CD14-positive monocyte (primary cell): ENCODE data around the gene LONRF2. TPM values are rescaled to one million over a fixed set of nuclear protein-coding genes. Genes with fewer than 3 reads are reported as not detected.

Experiments used
- DNase-seq, 3 donors: peaks; one replicate each; pipeline ENCODE4 v3.0.0-alpha.2; 2011 to 2022
- H2AFZ ChIP-seq: 2 replicates; pipeline ENCODE4 v1.6.0; 2012; ENCODE audit warnings: mild to moderate bottlenecking, low read depth, low read length, inconsistent platforms; ENCODE audit not compliant: insufficient read depth, poor library complexity, severe bottlenecking
- H3K27ac ChIP-seq, 2 donors: 1 replicate in 1 of 2; 2 replicates in 1 of 2; pipeline ENCODE4 v1.5.1; 2012 to 2013; ENCODE audit warnings: low read length in 2 of 2, control low read depth in 1 of 2, inconsistent platforms in 1 of 2, low read depth in 1 of 2, mild to moderate bottlenecking in 1 of 2
- H3K27me3 ChIP-seq, 2 donors: one replicate each; pipeline versions ENCODE4 v1.6.0 to v1.6.1; 2011 to 2013; ENCODE audit warnings: low read length in 2 of 2; ENCODE audit not compliant: control insufficient read depth in 2 of 2, insufficient read depth in 2 of 2
- H3K36me3 ChIP-seq, 2 donors: replicated peaks in 1 of 2; 1 replicate in 1 of 2; 2 replicates in 1 of 2; pipeline versions ENCODE4 v1.5.1 to v1.6.1; 2012 to 2013; ENCODE audit warnings: low read length in 2 of 2, control low read depth in 1 of 2, inconsistent platforms in 1 of 2, mild to moderate bottlenecking in 1 of 2; ENCODE audit not compliant: insufficient read depth in 2 of 2, control insufficient read depth in 1 of 2
- H3K4me1 ChIP-seq, 2 donors: 1 replicate in 1 of 2; 2 replicates in 1 of 2; pipeline versions ENCODE4 v1.5.1 to v1.6.1; 2012 to 2013; ENCODE audit warnings: low read length in 2 of 2, control low read depth in 1 of 2, inconsistent platforms in 1 of 2, mild to moderate bottlenecking in 1 of 2, moderate library complexity in 1 of 2; ENCODE audit not compliant: insufficient read depth in 2 of 2, control insufficient read depth in 1 of 2
- H3K4me2 ChIP-seq: replicated peaks from 2 replicates; pipeline ENCODE3; 2012; ENCODE audit warnings: low read length, moderate library complexity, mild to moderate bottlenecking; ENCODE audit not compliant: poor library complexity, severe bottlenecking; ENCODE audit errors: extremely low read depth
- H3K4me3 ChIP-seq, 3 experiments: fragments of 200-600 bp in 1 of 3; sonication (generic) in 1 of 3; replicated peaks in 1 of 3; 1 replicate in 2 of 3; 2 replicates in 1 of 3; pipeline ENCODE4 v1.5.1; 2011 to 2013; ENCODE audit warnings: low read length in 3 of 3, mild to moderate bottlenecking in 3 of 3, control low read depth in 2 of 3, low read depth in 2 of 3, inconsistent platforms in 1 of 3, moderate library complexity in 1 of 3
- H3K79me2 ChIP-seq: 2 replicates; pipeline ENCODE4 v1.6.0; 2012; ENCODE audit warnings: mild to moderate bottlenecking, control low read depth, inconsistent platforms, low read length, moderate library complexity; ENCODE audit not compliant: insufficient read depth
- H3K9ac ChIP-seq: 2 replicates; pipeline ENCODE4 v1.6.0; 2017; ENCODE audit warnings: low read length, mild to moderate bottlenecking; ENCODE audit not compliant: insufficient read depth, poor library complexity, severe bottlenecking
- H3K9me3 ChIP-seq, 2 donors: replicated peaks in 1 of 2; 1 replicate in 1 of 2; 2 replicates in 1 of 2; pipeline versions ENCODE4 v1.5.1 to v1.6.1; 2012 to 2013; ENCODE audit warnings: low read length in 2 of 2, control low read depth in 1 of 2; ENCODE audit not compliant: control insufficient read depth in 1 of 2, insufficient read depth in 1 of 2
- H4K20me1 ChIP-seq: 2 replicates; pipeline ENCODE4 v1.6.0; 2012; ENCODE audit warnings: mild to moderate bottlenecking, low read length, control low read depth, moderate library complexity; ENCODE audit not compliant: insufficient read depth
- H3K27ac Mint-ChIP-seq, 7 donors: one replicate each; pipeline ENCODE4 v1.8.0; 2020; ENCODE audit warnings: mild to moderate bottlenecking in 7 of 7, mixed read lengths in 7 of 7, moderate library complexity in 6 of 7, inconsistent platforms in 2 of 7
- H3K27me3 Mint-ChIP-seq, 3 donors: one replicate each; pipeline ENCODE4 v1.8.0; 2021 to 2022; ENCODE audit warnings: low read depth in 3 of 3, mild to moderate bottlenecking in 3 of 3, mixed read lengths in 3 of 3, moderate library complexity in 3 of 3, inconsistent platforms in 1 of 3
- H3K36me3 Mint-ChIP-seq, 2 donors: one replicate each; pipeline ENCODE4 v1.8.0; 2020; ENCODE audit warnings: mixed read lengths in 2 of 2, inconsistent platforms in 1 of 2, mild to moderate bottlenecking in 1 of 2
- H3K4me1 Mint-ChIP-seq: one replicate; pipeline ENCODE4 v1.8.0; 2020; ENCODE audit warnings: mild to moderate bottlenecking, mixed read lengths
- H3K4me3 Mint-ChIP-seq, 2 donors: one replicate each; pipeline ENCODE4 v1.8.0; 2020; ENCODE audit warnings: mild to moderate bottlenecking in 2 of 2, mixed read lengths in 2 of 2, moderate library complexity in 1 of 2
- H3K9me3 Mint-ChIP-seq, 7 donors: one replicate each; pipeline ENCODE4 v1.8.0; 2020 to 2022; ENCODE audit warnings: mixed read lengths in 7 of 7, mild to moderate bottlenecking in 6 of 7, moderate library complexity in 6 of 7, inconsistent platforms in 2 of 7
- CTCF ChIP-seq: fragments of 200-600 bp; IDR thresholded peaks from one replicate; pipeline ENCODE4 v1.8.0; 2022; ENCODE audit warnings: antibody characterized with exemption, mild to moderate bottlenecking
- WGBS: methylation state at CpG from one replicate; pipeline ENCODE4 v1.1.5; 2013; ENCODE audit warnings: missing lambda C conversion rate; ENCODE audit not compliant: insufficient coverage; 5-methylcytosine and 5-hydroxymethylcytosine counted together
- intact Hi-C, 2 donors: fragments of 100-400 bp; cut with micrococcal nuclease; formaldehyde crosslinking; loops; one replicate each; pipeline versions ENCODE4 v1.15.0 to v1.15.1; 2023
- polyA plus RNA-seq, 3 donors: library from polyadenylated mRNA; depleted of rRNA in 1 of 3; unstranded in 2 of 3; stranded (reverse) in 1 of 3; fragments of 300-500 nt in 2 of 3; fragments of >200 nt in 1 of 3; fragmentation: Illumina TruSeq in 2 of 3; gene quantifications; 1 replicate in 2 of 3; 2 replicates in 1 of 3; pipeline ENCODE4 v1.2.3, GENCODE V29; 2012 to 2021

Gene LONRF2
- polyA plus RNA-seq, 3 donors: not detected

GRCh38 chr2:100276716-100277115, 45.6 kb downstream of the LONRF2 start:
- WGBS: 95% methylated on average over 3 of the region's 4 CpGs
- no peak overlapping the region for H3K4me3 ChIP-seq
- Mint-ChIP-seq H3K4me1 (peaks cover 4% of the 10 kb centered on the region), H3K27me3 (peaks cover 5 to 16% (median 7%) of the 10 kb centered on the region in 3 donors), H3K9me3 (no peaks in the 10 kb centered on the region), H3K36me3 (no peaks in the 10 kb centered on the region), H3K27ac (no peak overlapping the region), H3K4me3 (no peak overlapping the region)
- H3K79me2 ChIP-seq: no peaks in the 10 kb centered on the region
- no peak for DNase-seq
- H4K20me1 ChIP-seq: no peaks in the 10 kb centered on the region
- no peak overlapping the region for H3K27ac ChIP-seq
- H3K9ac ChIP-seq: no peak overlapping the region
- intact Hi-C loops: no loop called here
- no peak for TF ChIP-seq CTCF
- H3K27me3 ChIP-seq: no peaks in the 10 kb centered on the region
- H3K9me3 ChIP-seq: no peaks in the 10 kb centered on the region
- no peaks in the 10 kb centered on the region for H3K36me3 ChIP-seq
- no peak overlapping the region for H3K4me2 ChIP-seq
- no peak overlapping the region for H2AFZ ChIP-seq
- H3K4me1 ChIP-seq: no peaks in the 10 kb centered on the region

GRCh38 chr2:100275200-100275589, 47.1 kb downstream of the LONRF2 start:
- no peak for DNase-seq
- peaks cover 3 to 9% (median 3%) of the 10 kb centered on the region in 3 donors for H3K27me3 Mint-ChIP-seq
- H3K27ac Mint-ChIP-seq: no peak overlapping the region
- Histone ChIP-seq H3K9ac (no peak overlapping the region), H3K9me3 (no peaks in the 10 kb centered on the region), H3K4me1 (no peaks in the 10 kb centered on the region), H3K27ac (no peak overlapping the region), H3K27me3 (no peaks in the 10 kb centered on the region), H3K4me2 (no peak overlapping the region), H3K4me3 (no peak overlapping the region), H4K20me1 (no peaks in the 10 kb centered on the region), H3K36me3 (no peaks in the 10 kb centered on the region), H2AFZ (no peak overlapping the region), H3K79me2 (no peaks in the 10 kb centered on the region)
- WGBS: 83% methylated on average over 8 of the region's 10 CpGs
- H3K4me1 Mint-ChIP-seq: peaks cover 4% of the 10 kb centered on the region
- H3K36me3 Mint-ChIP-seq: no peaks in the 10 kb centered on the region
- H3K4me3 Mint-ChIP-seq: no peak overlapping the region
- no peak for TF ChIP-seq CTCF
- H3K9me3 Mint-ChIP-seq: peaks cover 0 to 2% (median 0%) of the 10 kb centered on the region in 7 donors
- intact Hi-C loops: no loop called here
